Measurements from ENCODE around the gene PICK1.
"Not testable (repeated sequence)": the region's sequence is repeated elsewhere in the genome, so short reads cannot be mapped to it uniquely, and the experiment has no call there.

- TF ChIP-seq SMC3 (conservative IDR thresholded peaks at IDR 0.05; ENCODE audit: poor library complexity); CTCF (IDR thresholded peaks at IDR 0.05; ENCODE audit: poor library complexity, severe bottlenecking); EZH2 (IDR thresholded peaks at IDR 0.05; ENCODE audit: borderline replicate concordance, insufficient read depth, low read length, poor library complexity, severe bottlenecking); RAD21 (conservative IDR thresholded peaks at IDR 0.05); TAF1 (IDR thresholded peaks at IDR 0.05; ENCODE audit: low read depth); EP300 (conservative IDR thresholded peaks at IDR 0.05; ENCODE audit: poor library complexity, severe bottlenecking): not testable (repeated sequence)
Observed at GRCh38 chr22:38118747-38119146, 61.5 kb downstream of the PICK1 start.
